Measurements from ENCODE around the gene NFE2L1.

DNA sequence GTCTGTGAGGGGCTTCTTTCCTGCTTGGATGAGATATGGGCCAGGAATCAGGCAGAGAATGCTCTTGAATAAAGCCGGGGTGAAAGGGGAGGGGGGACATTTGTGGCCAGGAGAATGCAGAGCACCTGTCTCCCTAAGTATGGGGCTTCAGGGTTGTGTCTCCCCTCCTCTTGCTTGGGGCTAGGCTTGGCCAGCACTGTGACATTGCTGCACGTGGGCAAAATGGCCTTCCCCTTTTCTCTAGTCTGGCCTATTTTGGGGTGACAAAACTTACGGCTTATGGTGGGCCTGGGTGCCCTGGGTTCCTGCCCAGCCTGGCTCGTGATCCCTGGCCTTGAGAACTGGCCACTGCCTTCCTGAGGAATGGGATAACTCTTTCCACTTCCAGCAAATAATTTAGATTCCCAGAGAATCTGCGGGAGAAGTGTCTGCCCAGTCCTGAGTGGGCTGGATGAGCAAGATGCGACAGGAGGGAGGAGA, 5.6 kb downstream of the NFE2L1 start:
- TF ChIP-seq CTCF (conservative IDR thresholded peaks at IDR 0.05 in 1 of 2, IDR thresholded peaks at IDR 0.05 in 1 of 2; ENCODE audit: extremely low read depth in 1 of 2, insufficient read depth in 1 of 2, low read depth in 1 of 2, low read length in 2 of 2) = no peak
- TF ChIP-seq EZH2 (IDR thresholded peaks at IDR 0.05; ENCODE audit: borderline replicate concordance, low read length) = no peak
